D721Med (cell line): ENCODE results near the gene RFX3.

ENCODE experiments used
- DNase-seq: peaks from one replicate; pipeline ENCODE4 v3.0.0; 2011; ENCODE audit warnings: low spot score; ENCODE audit not compliant: insufficient read length
- FAIRE-seq: peaks from 2 replicates; lab custom pipeline; 2011; peaks lifted over from hg19 to GRCh38; lab: Jason Lieb, UNC
- CTCF ChIP-seq: IDR thresholded peaks from 2 replicates; pipeline ENCODE4 v1.5.1; 2012; ENCODE audit warnings: mild to moderate bottlenecking, control low read depth; ENCODE audit not compliant: insufficient read depth; ENCODE audit errors: missing control alignments

The RFX3 gene

DNA sequence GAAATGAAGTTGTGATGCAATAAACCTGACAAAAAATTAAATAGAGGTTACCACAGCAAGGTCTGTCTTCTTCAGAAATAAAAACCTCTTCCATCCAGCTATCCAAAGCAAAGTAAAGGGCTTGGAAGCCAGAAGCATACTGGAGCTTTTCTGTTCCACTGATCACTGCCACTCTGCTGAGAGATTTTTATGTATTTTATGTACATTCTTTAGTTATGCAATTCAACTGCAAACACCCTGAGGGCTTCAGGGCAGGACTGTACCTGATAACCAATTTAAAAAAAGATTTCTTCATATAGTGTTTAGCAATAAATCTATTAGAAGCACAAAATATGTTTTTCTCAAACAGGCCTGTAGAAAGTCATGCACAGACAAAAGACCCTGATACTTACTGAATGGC, 355.0 kb downstream of the RFX3 start:
- no peak for TF ChIP-seq CTCF
- FAIRE-seq, result no peak
- DNase-seq, result no peak
